ENCODE measurements around the gene ART1. TPM values are rescaled to one million over a fixed set of nuclear protein-coding genes. Genes with fewer than 3 reads are reported as not detected.

ART1 gene
- total RNA-seq, 1 experiment from 2014 or later = not detected

DNA sequence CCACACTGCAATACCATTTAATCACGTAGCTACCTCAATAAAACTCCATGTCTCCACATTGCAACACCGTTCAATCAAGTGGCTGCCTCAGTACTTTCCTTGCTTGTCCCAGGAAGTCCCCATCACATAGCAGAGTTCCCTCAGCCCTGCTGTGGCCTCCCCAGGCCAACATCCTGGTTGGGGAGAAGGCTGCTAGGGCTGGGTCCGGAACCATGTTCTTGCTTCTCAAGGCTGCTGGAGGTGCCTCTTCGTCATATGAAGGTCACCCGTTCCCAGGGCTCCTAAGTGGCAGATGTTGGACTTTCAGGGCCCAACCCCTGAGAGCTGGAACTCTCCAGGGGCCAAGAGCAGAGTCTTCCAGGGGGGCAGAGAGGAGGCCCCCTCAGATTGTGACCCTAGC is 6.4 kb upstream of the ART1 start (continued):
- TF ChIP-seq EMX1 (CRISPR knock-in tag; IDR thresholded peaks at IDR 0.05) = no peak

DNA sequence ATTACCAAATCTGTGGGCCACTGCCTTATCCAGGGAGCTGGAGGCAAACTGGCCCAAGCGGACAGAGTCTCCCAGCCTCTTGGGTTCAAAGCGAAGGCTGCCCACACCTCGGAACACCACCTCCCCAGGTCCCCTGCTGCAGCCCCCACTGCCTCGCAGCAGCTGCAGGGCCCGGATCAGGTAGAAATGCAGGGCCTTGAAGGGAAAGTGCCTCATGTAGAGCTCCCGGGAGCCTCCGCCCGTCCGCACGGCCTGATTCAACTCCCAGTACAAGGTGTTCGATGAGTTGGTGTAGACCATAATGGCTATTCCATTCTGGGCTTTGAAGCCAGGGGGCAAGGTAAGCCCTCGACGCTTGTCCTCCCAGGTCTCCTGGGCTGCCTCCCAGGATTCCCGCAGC is 5.1 kb upstream of the ART1 start:
- POLR2A ChIA-PET = no interaction called here
- CTCF ChIA-PET = no interaction called here
- Mint-ChIP-seq H3K27ac (no peak overlapping the region), H3K36me3 (peaks cover 11% of the 10 kb centered on the region), H3K9me3 (peaks cover 7% of the 10 kb centered on the region), H3K4me3 (no peak overlapping the region), H3K27me3 (ENCODE audit: low read depth) (peaks cover 23% of the 10 kb centered on the region), H3K4me1 (peaks cover 10% of the 10 kb centered on the region)
- ATAC-seq = no peak
- no peak for DNase-seq (ENCODE audit: low spot score)
- TF ChIP-seq, protein P1, sequence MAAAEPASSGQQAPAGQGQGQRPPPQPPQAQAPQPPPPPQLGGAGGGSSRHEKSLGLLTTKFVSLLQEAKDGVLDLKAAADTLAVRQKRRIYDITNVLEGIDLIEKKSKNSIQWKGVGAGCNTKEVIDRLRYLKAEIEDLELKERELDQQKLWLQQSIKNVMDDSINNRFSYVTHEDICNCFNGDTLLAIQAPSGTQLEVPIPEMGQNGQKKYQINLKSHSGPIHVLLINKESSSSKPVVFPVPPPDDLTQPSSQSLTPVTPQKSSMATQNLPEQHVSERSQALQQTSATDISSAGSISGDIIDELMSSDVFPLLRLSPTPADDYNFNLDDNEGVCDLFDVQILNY (CRISPR knock-in tag; IDR thresholded peaks at IDR 0.05) = no peak
- TF ChIP-seq OVOL2 (CRISPR knock-in tag; IDR thresholded peaks at IDR 0.05; ENCODE audit: borderline replicate concordance) (no peak), ESRRA (CRISPR knock-in tag; IDR thresholded peaks at IDR 0.05; ENCODE audit: borderline replicate concordance) (no peak), SOX15 (CRISPR knock-in tag; IDR thresholded peaks at IDR 0.05) (no peak), ZBTB21 (CRISPR knock-in tag; IDR thresholded peaks at IDR 0.05; ENCODE audit: borderline replicate concordance) (no peak), ZNF396 (CRISPR knock-in tag; IDR thresholded peaks at IDR 0.05; ENCODE audit: borderline replicate concordance) (no peak), GABPB1 (CRISPR knock-in tag; IDR thresholded peaks at IDR 0.05) (no peak), RORB (CRISPR knock-in tag; IDR thresholded peaks at IDR 0.05) (no peak), SP1 (CRISPR knock-in tag; conservative IDR thresholded peaks at IDR 0.05) (no peak), MYBL2 (CRISPR knock-in tag; IDR thresholded peaks at IDR 0.05) (no peak), ZNF219 (CRISPR knock-in tag; IDR thresholded peaks at IDR 0.05; ENCODE audit: borderline replicate concordance) (no peak), TEAD1 (CRISPR knock-in tag; IDR thresholded peaks at IDR 0.05) (no peak), TCF7 (CRISPR knock-in tag; IDR thresholded peaks at IDR 0.05; ENCODE audit: low read depth) (no peak)
- TF ChIP-seq, protein P2, sequence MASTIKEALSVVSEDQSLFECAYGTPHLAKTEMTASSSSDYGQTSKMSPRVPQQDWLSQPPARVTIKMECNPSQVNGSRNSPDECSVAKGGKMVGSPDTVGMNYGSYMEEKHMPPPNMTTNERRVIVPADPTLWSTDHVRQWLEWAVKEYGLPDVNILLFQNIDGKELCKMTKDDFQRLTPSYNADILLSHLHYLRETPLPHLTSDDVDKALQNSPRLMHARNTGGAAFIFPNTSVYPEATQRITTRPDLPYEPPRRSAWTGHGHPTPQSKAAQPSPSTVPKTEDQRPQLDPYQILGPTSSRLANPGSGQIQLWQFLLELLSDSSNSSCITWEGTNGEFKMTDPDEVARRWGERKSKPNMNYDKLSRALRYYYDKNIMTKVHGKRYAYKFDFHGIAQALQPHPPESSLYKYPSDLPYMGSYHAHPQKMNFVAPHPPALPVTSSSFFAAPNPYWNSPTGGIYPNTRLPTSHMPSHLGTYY (CRISPR knock-in tag; IDR thresholded peaks at IDR 0.05) = no peak
- TF ChIP-seq, protein P3, sequence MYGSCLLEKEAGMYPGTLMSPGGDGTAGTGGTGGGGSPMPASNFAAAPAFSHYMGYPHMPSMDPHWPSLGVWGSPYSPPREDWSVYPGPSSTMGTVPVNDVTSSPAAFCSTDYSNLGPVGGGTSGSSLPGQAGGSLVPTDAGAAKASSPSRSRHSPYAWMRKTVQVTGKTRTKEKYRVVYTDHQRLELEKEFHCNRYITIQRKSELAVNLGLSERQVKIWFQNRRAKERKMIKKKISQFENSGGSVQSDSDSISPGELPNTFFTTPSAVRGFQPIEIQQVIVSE (CRISPR knock-in tag; IDR thresholded peaks at IDR 0.05; ENCODE audit: borderline replicate concordance) = no peak
- TF ChIP-seq, protein P4, sequence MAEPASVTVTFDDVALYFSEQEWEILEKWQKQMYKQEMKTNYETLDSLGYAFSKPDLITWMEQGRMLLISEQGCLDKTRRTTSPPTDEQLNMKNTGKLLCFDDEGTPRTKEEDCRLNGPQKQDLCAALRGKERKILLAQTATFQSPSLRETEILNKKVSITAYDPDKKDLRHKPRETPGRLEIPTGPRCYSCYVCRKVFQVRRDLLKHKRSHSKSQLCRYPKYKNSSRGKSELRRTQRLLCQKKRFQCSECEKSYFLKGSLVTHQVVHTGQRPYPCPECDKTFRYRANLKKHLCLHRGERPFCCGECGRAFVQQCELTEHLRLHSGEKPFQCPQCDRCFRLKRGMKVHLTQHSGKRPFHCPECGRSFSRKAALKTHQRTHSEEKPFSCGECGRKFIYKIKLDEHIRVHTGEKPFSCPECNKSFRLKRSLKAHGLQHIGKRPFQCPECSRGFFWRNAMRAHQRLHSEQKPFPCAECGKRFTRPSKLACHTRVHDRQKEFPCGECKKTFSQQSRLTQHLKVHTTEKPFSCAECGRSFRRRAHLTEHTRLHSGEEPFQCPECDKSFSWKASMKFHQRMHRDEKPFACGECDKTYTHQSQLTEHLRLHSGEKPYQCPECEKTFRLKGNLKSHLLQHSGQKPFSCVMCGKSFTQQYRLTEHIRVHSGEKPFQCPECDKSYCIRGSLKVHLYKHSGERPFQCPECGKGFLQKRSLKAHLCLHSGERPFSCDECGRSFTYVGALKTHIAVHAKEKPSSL (CRISPR knock-in tag; conservative IDR thresholded peaks at IDR 0.05) = no peak
- TF ChIP-seq, protein P5, sequence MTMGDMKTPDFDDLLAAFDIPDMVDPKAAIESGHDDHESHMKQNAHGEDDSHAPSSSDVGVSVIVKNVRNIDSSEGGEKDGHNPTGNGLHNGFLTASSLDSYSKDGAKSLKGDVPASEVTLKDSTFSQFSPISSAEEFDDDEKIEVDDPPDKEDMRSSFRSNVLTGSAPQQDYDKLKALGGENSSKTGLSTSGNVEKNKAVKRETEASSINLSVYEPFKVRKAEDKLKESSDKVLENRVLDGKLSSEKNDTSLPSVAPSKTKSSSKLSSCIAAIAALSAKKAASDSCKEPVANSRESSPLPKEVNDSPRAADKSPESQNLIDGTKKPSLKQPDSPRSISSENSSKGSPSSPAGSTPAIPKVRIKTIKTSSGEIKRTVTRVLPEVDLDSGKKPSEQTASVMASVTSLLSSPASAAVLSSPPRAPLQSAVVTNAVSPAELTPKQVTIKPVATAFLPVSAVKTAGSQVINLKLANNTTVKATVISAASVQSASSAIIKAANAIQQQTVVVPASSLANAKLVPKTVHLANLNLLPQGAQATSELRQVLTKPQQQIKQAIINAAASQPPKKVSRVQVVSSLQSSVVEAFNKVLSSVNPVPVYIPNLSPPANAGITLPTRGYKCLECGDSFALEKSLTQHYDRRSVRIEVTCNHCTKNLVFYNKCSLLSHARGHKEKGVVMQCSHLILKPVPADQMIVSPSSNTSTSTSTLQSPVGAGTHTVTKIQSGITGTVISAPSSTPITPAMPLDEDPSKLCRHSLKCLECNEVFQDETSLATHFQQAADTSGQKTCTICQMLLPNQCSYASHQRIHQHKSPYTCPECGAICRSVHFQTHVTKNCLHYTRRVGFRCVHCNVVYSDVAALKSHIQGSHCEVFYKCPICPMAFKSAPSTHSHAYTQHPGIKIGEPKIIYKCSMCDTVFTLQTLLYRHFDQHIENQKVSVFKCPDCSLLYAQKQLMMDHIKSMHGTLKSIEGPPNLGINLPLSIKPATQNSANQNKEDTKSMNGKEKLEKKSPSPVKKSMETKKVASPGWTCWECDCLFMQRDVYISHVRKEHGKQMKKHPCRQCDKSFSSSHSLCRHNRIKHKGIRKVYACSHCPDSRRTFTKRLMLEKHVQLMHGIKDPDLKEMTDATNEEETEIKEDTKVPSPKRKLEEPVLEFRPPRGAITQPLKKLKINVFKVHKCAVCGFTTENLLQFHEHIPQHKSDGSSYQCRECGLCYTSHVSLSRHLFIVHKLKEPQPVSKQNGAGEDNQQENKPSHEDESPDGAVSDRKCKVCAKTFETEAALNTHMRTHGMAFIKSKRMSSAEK (CRISPR knock-in tag; IDR thresholded peaks at IDR 0.05; ENCODE audit: borderline replicate concordance) = no peak
